Osteocyte (in vitro differentiated cells): ENCODE data around the gene SEMA3B. TPM values are rescaled to one million over a fixed set of nuclear protein-coding genes. Genes with fewer than 3 reads are reported as not detected.

ENCODE experiments used
- DNase-seq: peaks from one replicate; pipeline ENCODE4 v3.0.0; 2021; ENCODE audit warnings: mixed read lengths; ENCODE audit not compliant: unreplicated experiment; ENCODE audit errors: extremely low spot score
- H3K27ac Mint-ChIP-seq: one replicate; pipeline ENCODE4 v1.8.0; 2021; ENCODE audit warnings: mild to moderate bottlenecking, mixed read lengths; ENCODE audit not compliant: unreplicated experiment
- H3K27me3 Mint-ChIP-seq: one replicate; pipeline ENCODE4 v1.8.0; 2021; ENCODE audit warnings: mixed read lengths; ENCODE audit not compliant: unreplicated experiment
- H3K36me3 Mint-ChIP-seq: one replicate; pipeline ENCODE4 v1.8.0; 2021; ENCODE audit warnings: mixed read lengths; ENCODE audit not compliant: unreplicated experiment
- H3K4me1 Mint-ChIP-seq: one replicate; pipeline ENCODE4 v1.8.0; 2021; ENCODE audit warnings: mixed read lengths; ENCODE audit not compliant: unreplicated experiment
- H3K4me3 Mint-ChIP-seq: one replicate; pipeline ENCODE4 v1.8.0; 2021; ENCODE audit warnings: mild to moderate bottlenecking, moderate library complexity, mixed read lengths; ENCODE audit not compliant: unreplicated experiment
- H3K9me3 Mint-ChIP-seq: one replicate; pipeline ENCODE4 v1.8.0; 2021; ENCODE audit warnings: mixed read lengths; ENCODE audit not compliant: unreplicated experiment
- CTCF ChIP-seq: fragments of 200-600 bp; sonication (generic); IDR thresholded peaks from 2 replicates; pipeline ENCODE4 v1.5.0; 2021; ENCODE audit warnings: antibody characterized with exemption, mild to moderate bottlenecking, moderate library complexity
- long read RNA-seq: library from polyadenylated mRNA; unstranded; transcript quantifications from one replicate; pipeline ENCODE4 v2.0.0, GENCODE V29; 2021
- total RNA-seq: library from RNA; stranded (reverse); gene quantifications from 2 replicates; pipeline ENCODE4 v1.2.1, GENCODE V29; 2021

The SEMA3B gene
- total RNA-seq, result 5.5 and 8.1 TPM in 2 replicates
- long read RNA-seq, result 0 reads

GRCh38 chr3:50268703-50269451, at the start of gene SEMA3B:
Gene SEMA3B, plus strand, starts transcription at chr3:50269147. Its CDS starts 94 bp downstream, at chr3:50269241.
- no peaks in the 10 kb centered on the region for H3K36me3 Mint-ChIP-seq
- H3K4me3 Mint-ChIP-seq, result no peak within 1 kb of the TSS
- H3K9me3 Mint-ChIP-seq, result no peaks in the 10 kb centered on the region
- peak within 1 kb of the TSS; percentile 69 for H3K27ac Mint-ChIP-seq
- DNase-seq, result peak; percentile 88
- no peaks in the 10 kb centered on the region for H3K27me3 Mint-ChIP-seq
- H3K4me1 Mint-ChIP-seq, result peaks cover 61% of the 10 kb centered on the region
- TF ChIP-seq CTCF, result no peak

- no peaks in the 10 kb centered on the region for H3K9me3 Mint-ChIP-seq
- H3K27ac Mint-ChIP-seq, result no peak overlapping the region
- DNase-seq, result no peak
- H3K4me3 Mint-ChIP-seq, result no peak overlapping the region
- H3K36me3 Mint-ChIP-seq, result no peaks in the 10 kb centered on the region
- peaks cover 3% of the 10 kb centered on the region for H3K27me3 Mint-ChIP-seq
- no peaks in the 10 kb centered on the region for H3K4me1 Mint-ChIP-seq
- no peak for TF ChIP-seq CTCF
Measured at GRCh38 chr3:50219285-50219684, 49.7 kb upstream of the SEMA3B start.

- no peaks in the 10 kb centered on the region for H3K36me3 Mint-ChIP-seq
- no peaks in the 10 kb centered on the region for H3K9me3 Mint-ChIP-seq
- TF ChIP-seq CTCF, result no peak
- DNase-seq, result no peak
- H3K27ac Mint-ChIP-seq, result no peak overlapping the region
- H3K27me3 Mint-ChIP-seq, result peaks cover 7% of the 10 kb centered on the region
- no peak overlapping the region for H3K4me3 Mint-ChIP-seq
- H3K4me1 Mint-ChIP-seq, result no peaks in the 10 kb centered on the region
Measured at GRCh38 chr3:50220109-50220508, 48.8 kb upstream of the SEMA3B start.

- Mint-ChIP-seq H3K4me1 (peaks cover 3% of the 10 kb centered on the region), H3K9me3 (no peaks in the 10 kb centered on the region), H3K36me3 (no peaks in the 10 kb centered on the region), H3K27ac (no peak overlapping the region), H3K27me3 (peaks cover 7% of the 10 kb centered on the region), H3K4me3 (no peak overlapping the region)
- TF ChIP-seq CTCF, result no peak
- no peak for DNase-seq
Measured at GRCh38 chr3:50221051-50221410, 47.9 kb upstream of the SEMA3B start.

GRCh38 chr3:50221411-50222168, 47.4 kb upstream of the SEMA3B start:
- Mint-ChIP-seq H3K9me3 (no peaks in the 10 kb centered on the region), H3K27me3 (peaks cover 7% of the 10 kb centered on the region), H3K4me3 (no peak overlapping the region), H3K4me1 (peaks cover 6% of the 10 kb centered on the region), H3K27ac (no peak overlapping the region), H3K36me3 (no peaks in the 10 kb centered on the region)
- TF ChIP-seq CTCF, result no peak
- DNase-seq, result no peak
